NCI-H524 (cell line): ENCODE results near the gene IL21R.
A peak's percentile ranks its signal among the peaks of the same experiment; 100 is the strongest.
"Not testable (repeated sequence)": the region's sequence is repeated elsewhere in the genome, so short reads cannot be mapped to it uniquely, and the experiment has no call there.

Experiments
- DNase-seq, 2 experiments: peaks; one replicate each; lab custom pipeline; 2025; lab: John Stamatoyannopoulos, UW

IL21R gene

DNA sequence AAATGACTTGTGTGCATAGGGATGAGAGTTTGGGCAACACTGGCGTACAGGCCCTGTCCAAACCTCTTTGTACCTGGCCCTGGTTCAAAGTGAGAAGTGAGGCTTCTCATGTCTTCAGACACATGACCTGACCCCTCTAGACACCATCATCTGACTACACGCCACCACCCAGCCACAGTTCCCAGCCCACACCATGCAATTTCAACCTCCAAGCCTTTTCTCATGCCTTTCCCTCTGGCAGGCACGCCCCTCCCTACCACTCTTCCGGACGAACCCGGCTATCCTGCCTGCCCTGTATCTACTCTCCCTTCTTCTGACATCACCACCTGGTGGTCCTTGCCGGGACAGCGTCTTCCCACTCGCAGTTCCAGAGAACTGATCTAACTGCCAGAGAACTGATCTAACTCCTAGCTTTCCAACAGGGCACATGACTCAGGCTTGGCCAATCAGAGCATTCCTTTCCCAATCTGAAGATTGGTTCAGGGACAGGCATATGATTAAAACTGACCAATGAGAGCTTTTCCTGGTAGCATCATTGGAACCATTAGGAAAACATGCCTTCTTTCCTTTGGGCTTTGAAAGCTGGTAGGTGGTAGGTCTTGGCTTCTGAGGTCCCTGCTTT lies 27.1 kb upstream of the IL21R start:
- DNase-seq: peak; percentile 92 to 96

DNA sequence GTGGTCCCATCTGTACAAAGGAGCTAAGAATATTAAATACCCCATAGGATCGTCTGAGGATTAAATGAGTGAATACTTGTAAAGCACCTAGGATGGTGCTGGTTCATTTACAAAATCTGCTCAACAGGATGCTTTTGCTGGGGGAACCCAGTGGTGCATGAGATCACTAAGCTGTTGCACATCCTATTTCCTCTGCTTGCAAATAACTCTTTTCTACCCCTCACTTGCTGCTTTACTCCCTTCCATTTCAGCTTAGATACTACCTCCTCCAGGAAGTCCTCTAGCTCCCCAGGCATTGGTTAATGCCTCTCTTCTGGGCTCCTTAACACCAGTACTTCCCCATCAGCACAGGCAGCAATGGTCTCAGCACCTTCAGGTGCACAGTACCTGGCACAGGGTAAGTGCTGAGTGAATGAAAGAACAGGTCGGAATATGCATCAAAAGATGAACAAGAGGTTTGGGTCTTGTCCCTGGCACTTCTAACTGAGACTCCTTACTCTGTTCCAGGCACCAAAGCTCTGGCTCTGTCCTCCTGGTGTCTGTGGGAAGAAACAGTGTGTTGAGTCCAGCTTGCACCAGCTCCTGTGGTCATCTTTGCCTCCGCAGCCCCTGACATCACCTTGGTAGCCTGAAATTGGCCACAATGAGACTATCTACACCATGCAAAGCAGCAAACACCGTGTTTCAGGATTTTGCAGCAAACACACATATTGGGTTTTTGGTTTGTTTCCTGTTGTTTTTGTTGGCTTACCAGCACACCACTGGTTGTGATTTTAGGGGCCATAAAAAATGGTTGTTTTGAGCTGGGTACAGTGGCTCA lies 24.1 kb upstream of the IL21R start:
- DNase-seq: peak; percentile 43 to 44

DNA sequence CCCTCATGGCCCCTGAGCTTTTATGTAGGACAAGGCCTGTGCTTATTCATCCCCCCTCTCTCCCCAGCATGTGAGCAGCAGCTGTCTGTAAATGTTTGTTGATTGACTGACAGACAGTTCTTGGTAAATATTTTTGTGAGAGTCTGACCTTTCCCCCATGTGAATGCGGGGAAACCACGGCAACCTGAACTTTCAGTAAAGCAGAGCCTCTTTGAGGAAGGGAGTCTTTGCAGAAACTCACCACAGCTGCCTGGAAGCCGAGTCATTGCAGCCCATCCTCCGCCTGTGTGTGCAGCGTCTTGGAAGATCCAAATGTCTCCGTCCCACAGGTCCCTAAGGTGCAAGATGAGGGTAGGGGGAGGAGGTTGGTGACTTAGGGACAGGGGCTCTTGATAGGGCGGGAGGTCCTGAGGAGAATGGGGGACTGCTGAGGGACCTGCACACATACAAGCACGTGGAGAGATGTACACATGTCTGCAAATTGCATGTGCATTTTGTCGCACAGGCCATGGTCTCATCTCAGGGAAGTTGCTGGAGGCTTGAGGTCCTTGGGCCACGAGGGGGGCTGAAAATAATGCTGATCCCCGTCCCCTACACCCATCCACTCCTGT lies 23.0 kb upstream of the IL21R start:
- no peak for DNase-seq

- no peak for DNase-seq
Measured at GRCh38 chr16:27379919-27380318, 22.1 kb upstream of the IL21R start.

DNA sequence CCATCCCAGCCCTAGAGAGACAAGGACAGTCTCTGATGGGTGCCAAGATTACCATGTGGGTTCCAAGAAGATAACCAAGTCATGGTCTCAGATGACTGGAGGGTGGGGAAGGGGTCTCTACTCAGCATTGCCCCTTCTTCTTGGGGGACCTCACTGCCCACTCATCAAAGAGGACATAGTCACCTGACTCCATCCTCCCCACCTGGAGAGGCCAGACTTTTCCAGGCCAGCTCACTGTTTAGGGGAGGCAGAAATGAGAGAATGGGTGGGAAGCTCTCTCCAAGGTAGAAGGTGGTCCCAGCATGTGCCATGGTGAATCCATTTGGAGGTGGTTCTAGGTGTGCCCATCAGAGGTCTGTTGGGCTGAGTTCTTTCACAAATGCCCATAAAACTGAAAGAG lies 20.7 kb upstream of the IL21R start:
- no peak for DNase-seq

- DNase-seq: no peak
Measured at GRCh38 chr16:27381974-27382855, 19.8 kb upstream of the IL21R start.

DNA sequence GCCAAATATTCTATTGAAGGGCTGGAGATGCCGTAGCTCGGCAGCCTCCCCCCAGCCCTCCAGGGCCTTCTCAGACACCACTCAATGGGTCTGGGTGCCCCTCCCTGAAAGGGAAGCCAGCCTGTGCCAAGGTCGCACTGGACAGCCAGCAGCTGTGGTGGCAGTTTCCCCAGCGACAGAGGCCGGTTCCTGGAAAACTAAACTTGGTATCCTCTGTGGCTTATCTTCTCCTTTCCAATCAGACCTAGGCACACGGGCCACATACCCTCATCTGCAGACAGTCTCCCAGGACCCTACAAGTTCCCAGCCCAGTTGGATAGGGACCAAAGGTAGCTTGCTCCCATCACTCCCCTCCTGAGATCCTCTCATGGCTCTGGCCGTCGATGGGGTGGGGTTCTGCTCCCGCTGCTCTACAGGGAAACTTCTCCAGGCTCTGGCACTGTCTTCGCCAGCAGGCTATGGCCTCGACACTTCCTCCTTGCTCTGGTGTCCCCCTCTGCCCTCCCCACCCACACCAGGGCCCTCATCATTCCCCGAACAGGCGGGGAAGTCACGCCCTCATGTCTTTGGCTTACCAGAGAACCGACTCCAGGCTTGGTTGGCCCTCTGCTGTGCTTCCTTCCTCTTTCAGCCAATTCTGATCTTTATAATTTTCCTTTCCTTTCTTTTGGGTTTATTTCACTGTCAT lies 18.3 kb upstream of the IL21R start:
- DNase-seq: no peak

GRCh38 chr16:27384425-27384824 lies 17.5 kb upstream of the IL21R start:
- no peak for DNase-seq

DNA sequence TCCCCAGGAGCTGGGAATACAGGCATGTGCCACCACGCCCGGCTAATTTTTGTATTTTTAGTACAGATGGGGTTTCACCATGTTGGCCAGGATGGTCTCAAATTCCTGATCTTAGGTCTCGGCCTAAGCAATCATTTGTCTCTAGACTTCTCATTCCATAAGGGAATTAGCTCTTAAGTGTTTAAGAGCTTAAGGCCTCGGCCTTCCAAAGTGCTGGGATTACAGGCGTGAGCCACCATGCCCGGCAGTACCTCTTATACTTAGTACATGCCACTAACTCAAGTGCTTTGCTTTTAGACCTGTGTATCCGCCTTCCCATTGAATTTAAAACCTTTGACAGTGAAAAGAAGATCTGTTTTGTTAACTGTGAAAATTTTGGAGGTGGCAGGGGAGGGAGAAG lies 16.6 kb upstream of the IL21R start:
- peak; percentile 84 to 90 for DNase-seq

GRCh38 chr16:27386674-27387073 lies 15.3 kb upstream of the IL21R start:
- no peak for DNase-seq

GRCh38 chr16:27387724-27388123 lies 14.2 kb upstream of the IL21R start:
- DNase-seq: no peak

DNA sequence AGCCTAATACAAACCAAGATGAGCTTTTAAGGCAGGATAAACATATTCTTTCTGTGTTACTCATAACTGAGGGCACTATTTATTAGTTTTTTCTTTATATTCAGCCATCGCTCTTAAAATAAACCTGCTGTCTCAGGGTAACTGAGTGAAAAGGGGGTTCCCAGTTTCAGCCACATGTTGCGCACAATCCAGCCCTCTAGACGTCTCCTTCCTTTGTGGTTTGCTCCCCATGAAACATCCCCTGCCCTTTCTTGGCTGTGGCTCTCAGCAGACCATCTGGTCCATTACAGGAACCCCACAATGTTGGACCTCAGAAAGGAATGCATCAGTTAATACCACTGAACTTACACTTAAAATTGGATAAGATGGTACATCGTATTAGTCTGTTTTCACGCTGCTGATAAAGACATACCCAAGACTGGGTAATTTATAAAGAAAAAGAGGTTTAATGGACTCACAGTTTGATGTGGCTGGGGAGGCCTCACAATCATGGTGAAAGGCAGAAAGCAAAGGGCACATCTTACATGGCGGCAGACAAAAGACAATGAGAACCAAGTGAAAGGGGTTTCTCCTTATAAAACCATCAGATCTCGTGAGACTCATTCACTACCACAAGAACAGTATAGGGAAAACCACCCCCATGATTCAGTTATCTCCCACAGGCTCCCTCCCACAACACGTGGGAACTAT lies 12.6 kb upstream of the IL21R start:
- DNase-seq: no peak

GRCh38 chr16:27390151-27390550 lies 11.8 kb upstream of the IL21R start:
- DNase-seq: no peak

- no peak for DNase-seq
Measured at GRCh38 chr16:27392671-27393070, 9.3 kb upstream of the IL21R start.

DNA sequence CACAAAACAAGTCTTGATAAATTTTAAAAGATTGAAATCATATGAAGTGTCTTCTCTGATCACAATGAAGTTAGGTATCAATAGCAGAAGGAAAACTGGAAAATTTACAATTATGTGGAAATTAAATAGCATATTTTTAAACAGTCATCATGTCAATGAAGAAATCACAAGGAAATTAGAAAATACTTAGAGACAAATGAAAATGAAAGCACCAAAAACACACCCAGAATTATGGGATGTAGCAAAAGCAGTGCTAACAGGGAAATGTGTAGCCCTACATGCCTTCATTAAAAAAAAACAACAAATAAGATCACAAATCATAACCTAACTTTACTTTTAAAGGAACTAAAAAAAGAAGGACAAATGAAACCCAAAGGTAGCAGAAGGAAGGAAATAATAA lies 7.5 kb upstream of the IL21R start:
- no peak for DNase-seq

DNA sequence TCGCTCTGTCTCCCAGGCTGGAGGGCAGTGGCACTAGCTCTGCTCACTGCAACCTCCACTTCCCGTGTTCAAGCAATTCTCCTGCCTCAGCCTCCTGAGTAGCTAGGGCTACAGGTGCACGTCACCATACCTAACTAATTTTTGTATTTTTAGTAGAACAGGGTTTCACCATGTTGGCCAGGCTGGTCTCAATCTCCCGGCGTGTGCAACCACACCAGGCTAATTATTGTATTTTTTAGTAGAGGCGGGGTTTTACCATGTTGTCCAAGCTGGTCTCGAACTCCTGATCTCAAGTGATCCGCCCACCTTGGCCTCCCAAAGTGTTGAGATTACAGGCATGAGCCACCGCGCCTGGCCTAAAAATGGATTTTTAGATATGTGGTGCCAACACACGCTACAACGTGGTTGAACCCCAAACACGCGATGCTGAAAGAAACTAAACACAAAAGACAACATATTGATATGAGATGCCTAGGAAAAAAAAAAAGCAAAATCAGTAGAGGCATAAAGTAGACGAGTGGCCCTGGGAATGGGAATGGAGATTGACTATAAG lies 3.6 kb upstream of the IL21R start:
- DNase-seq: not testable (repeated sequence)

- no peak for DNase-seq
Measured at GRCh38 chr16:27398894-27399853, 2.8 kb upstream of the IL21R start.

DNA sequence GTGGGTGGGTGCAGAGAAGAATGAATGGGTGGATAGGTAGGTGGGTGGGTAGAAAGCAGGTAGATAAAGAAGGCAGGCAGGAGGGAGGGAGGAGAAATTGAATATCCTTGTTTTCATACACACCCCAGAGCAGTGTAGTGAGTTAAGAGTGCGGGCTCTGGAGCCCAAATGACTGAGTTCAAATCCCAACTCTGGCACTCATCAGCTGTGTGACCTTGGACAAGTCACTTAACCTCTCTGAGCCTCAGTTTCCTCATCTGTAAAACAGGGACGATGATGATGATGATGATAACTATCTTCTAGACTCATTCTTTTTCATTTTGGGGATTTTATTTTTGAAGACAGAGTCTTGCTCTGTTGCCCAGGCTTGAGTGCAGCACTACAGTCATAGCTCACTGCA lies 2.0 kb upstream of the IL21R start:
- no peak for DNase-seq

DNA sequence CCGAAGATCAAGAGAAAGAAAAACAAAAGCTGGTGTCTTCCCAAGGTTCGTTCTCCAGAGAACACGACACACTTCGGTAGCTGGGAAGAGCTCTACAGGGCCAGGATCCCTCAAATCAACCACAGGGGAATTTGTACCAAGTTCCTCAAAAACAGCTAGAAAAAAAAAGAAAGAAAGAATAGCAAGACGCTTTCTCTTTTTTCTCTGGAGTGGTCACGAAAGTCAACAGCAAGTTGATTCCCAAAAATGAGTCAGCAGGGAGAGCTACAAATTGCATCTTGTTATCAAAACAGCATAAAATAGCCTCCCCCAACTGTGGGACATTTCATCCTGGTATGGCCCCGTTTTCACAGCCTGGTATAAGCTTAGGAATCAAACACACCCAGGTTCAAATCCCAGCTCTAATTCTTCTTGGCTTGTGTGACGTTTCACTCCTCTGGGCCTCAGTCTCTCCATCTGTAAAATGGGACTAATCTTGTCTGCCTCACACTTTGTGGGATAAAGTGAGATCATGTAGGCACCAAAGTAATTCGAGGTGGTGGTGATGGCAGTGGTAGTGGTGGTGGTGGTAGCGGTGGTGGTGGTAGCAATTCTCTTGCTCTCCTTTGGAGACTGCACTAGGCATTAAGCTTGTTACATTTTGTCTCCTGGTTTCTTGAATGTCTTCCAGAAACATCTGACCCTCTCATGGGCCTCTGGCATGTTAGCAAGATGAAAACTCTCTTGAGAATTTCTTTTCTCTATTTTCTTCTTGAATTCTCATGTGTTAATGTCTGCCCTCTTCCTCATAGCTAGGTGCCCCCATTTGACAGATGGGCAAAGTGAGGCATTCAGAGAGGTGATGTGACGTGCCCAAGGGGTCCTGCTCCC lies 988 bp upstream of the IL21R start:
- DNase-seq: no peak
